HG03521 (cell line): Measurements from ENCODE around the gene MORN2.
A peak's percentile ranks its signal among the peaks of the same experiment; 100 is the strongest.

Experiments
- ATAC-seq: cut with Tn5 transposase; IDR thresholded peaks from one replicate; pipeline ENCODE4 v1.9.1; 2021; ENCODE audit warnings: mild to moderate bottlenecking, moderate library complexity; ENCODE audit not compliant: unreplicated experiment

The MORN2 gene

DNA sequence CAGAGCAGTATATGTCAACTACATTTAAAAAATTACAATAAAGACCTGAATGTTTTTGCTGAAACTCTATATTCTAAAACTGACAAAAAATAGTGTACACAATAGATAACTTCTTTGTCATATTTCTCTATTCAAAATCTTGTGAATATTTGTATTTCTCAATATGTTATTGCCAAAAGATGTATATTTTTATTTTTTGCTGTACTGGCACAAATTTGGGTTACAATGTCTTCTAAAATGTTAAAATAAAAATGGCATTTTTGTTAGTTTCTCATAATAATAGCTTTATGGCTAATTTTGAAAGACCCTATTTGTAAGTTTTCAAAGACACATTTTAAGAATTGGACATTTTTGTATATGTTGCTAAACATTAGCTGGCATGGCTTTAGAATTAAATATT is 13.3 kb downstream of the MORN2 start:
- no peak for ATAC-seq

DNA sequence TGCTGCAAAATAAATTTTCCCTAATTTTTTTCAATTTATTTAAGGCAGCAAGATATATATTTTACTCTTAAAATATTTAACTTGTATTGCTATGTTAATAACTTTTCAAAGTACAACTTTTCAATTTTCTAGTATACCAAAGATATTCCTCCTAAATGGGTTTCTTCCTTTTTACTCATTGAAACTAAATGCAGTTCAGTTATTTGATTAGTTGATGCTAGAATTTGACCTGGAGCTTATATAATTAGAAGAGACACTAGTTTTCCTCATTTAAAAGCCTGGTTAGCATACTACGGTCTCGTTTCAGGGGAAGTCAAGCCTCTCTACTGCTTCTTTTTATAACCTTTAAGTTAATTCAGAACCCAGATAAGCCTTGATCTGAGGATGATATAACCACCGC is 13.8 kb downstream of the MORN2 start, which contains the start of gene ARHGEF33:
ARHGEF33 (plus strand) TSS at position 301 of the 400 bp plus-strand sequence. CDS start 29,573 bp downstream, outside the sequence.
- no peak for ATAC-seq

DNA sequence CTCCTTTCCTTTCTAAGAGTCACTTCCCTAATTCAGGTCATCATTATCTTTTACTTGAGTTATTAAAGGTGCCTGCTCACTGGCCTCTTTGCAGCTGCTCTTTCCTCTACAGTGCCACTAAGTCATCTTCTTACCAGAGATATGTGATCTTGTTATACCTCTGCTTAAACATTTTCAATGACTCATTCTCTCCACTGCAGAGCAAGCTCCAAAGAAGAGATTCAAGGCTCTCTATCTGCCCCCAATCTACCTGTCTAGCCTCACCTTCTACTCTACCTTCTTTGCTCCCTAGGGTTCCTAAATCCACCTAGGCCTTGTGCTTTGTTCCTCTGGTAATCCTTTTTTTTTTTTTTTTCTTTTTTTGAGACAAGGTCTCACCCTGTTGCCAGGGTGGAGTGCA is 17.0 kb downstream of the MORN2 start:
- ATAC-seq, result no peak

DNA sequence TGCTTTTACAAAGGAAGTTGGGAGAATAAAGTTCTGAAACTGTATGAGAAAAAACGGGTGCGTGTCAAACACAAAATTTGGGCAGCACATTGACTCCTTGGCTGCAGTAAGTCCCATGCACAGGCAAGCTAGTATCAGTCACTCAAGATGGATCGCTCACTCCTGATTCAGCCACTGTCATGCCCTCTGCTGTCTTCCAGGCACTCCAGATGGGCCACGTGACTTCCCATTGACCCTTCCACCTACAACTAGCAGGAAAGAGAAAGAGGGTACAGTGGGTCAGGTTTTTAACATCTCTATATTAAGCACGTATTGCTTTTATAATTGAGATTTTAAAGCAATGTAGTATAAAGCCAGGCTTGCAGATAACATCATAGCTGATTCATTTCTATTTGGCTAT is 22.5 kb downstream of the MORN2 start:
- ATAC-seq, result no peak

DNA sequence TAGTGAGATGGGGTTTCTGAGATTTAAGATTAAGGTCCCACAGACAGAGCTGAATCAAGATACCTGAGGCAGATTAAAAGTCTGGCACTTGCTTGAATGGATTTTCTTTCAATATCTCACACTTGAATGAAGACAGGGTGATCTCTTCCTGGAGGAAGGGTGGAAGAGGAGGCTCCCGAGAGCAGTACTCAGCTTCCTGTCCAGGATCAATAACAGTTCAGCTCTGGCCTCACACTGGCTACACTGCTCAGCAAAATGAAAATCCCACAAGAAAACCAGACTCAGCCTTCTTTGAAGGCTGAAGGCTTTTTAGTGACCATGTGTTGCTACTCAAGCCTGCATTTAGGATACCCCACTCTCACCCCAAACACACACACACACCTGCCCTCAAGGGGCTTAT is 24.9 kb downstream of the MORN2 start:
- ATAC-seq, result no peak

DNA sequence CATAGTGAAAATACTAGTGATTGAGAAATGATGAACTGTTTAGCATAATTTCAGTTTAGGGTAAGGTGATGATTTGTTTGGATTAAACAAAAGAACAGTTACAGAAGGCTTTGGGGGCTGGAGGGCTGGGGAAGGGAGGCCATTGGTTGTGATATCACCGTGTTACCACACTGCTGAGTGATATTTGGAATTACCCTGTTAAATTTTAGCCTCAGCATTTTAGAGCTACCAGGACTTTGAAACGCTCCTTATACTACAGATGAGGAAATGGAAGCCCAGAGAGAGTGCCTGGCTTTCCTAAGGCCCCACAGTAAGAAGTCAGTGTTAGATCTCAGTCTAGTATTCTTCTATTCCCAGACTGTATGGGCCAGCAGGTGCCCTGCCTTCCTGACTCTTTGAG is 29.5 kb downstream of the MORN2 start:
- ATAC-seq, result no peak

DNA sequence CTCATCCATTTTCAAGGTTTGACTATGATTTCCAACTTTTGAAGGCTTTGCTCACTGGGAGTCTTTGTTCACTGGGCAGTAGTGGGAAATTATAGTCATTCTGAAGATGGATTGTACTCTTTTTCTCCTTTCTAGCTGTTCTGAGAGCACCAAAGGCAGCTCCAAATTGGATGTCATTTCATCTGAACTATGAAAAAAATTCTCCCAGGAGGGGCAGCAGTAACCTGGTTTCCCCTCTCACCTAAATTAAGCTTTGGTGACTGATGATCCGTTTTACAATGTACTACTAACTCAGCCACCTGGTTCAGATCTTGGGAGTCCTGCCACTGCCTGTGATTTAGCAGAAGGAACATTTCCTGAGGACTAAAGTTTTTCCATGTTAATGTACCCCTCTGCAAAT is 31.5 kb downstream of the MORN2 start:
- ATAC-seq, result no peak

DNA sequence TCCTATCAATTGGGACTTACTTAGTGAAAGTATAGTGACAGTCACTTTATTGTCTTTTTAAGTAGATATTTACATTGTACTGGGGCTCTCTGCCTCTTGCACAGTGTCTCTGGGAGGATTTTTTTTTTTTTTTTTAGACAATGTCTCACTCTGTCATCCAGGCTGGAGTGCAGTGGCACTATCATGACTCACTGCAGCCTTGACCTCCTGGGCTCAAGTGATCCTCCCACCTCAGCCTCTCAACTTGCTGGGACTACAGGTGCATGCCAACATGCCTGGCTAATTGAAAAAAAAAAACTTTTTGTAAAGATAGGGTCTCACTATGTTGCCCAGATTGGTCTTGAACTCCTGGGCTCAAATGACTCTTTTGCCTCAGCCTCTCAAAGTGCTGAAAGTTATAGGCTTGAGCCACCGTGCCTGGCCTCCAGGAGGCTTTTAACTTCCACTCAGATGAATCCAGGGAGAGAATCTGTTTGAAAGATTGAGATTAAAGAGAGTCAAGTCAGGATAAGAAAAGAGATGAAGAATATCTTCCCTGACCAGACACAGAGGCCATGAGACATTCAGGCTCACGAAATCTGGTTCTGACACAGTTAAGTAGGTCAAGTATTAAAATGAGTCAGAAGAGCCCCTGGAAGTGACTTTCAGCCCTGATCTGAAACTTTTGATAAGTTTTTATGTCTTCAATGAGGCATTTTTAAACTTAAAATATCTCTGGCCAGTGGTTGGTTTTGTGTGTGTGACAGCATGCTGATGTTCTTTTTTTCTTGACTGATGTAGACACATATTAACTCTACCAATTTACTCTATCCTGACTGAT is 32.2 kb downstream of the MORN2 start:
- peak; percentile 87 for ATAC-seq

DNA sequence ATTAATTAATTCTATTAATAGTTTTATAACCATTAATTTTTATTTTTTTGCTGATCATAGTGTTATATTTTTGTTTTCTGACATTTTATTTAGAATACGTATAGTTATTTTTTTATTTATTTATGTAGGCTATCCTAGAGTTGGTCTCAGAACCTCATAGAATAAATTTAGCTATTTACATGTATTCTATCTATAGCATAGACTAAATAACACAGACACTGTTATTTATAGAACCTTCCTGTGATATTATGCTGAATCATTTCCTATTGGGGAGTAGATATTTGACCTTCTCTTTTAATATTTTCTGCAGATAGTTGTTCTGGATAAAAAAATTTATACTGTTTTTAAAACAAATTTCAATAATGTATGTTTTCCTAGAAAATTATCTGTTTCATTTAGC is 34.1 kb downstream of the MORN2 start:
- no peak for ATAC-seq

DNA sequence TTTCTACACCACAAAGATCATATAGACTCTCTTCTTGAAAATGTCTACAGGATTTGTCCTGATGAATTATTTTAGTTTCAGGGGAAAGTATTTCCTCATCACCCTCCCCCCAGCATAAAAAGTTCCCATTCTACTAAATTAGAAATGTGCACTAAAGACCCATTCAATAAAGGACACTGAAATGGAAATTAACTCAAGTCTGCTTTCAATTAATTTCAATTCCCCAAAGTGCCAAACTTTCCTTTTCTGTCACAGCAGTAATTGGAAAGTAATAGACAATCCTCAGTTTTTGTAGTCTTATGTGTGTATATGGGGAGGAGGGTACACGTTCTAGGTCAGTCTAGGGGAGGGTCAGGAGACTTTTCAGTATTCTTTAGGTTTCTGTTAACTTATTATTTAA is 35.4 kb downstream of the MORN2 start:
- ATAC-seq, result no peak

DNA sequence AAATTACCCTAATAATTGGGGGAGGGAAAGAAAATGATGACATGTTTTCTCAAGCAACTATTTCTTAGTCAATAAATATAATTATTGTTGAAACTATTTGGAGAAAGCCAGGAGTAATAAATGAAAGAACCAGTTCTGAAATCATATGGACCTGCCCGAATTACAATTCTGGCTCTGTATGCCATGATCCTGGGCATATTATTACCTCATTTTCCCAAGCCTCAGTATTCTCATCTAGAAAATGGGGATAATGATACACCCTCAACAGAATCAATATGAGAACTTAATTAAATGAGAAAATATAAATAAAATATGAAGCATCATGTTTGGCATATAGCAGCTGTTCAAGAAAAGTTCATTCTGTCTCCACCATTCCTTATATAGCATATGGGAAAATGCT is 36.8 kb downstream of the MORN2 start:
- no peak for ATAC-seq

DNA sequence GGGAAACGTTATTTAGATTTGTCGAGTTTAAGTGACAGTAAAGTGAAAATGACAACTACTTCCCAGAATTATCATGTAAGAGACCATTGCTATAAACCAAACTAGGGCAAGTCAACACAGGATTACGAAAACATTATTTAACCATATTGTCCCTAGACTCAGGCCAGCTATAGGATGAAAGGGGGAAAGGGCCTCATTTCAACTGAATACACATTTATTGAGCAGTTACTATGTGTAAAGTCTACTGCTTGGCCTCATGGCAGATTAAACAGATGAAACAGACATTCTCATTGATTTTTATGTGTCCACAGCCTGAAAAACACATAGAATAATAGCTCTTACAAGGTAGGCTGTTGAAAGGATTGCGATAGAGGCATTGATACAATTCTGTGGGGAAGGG is 46.6 kb downstream of the MORN2 start:
- no peak for ATAC-seq

DNA sequence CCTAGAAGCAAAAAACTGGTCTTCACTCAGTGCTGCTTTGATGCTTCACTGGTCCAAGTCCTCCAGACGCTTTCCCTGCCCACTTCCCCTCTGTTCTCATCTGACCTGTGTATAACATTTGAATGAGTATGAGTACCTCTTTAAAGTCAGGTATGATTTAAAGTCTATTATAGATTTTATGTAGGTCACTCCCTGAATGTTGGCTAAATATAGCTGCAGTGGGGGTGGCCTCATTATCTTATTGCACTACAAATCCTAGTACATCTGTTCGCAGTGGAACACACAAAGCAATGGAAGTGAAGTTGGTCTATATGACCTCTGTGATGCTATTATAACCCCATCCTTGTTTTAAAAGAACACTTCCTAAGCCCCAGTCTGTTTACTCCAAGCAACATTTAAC is 47.1 kb downstream of the MORN2 start:
- no peak for ATAC-seq

DNA sequence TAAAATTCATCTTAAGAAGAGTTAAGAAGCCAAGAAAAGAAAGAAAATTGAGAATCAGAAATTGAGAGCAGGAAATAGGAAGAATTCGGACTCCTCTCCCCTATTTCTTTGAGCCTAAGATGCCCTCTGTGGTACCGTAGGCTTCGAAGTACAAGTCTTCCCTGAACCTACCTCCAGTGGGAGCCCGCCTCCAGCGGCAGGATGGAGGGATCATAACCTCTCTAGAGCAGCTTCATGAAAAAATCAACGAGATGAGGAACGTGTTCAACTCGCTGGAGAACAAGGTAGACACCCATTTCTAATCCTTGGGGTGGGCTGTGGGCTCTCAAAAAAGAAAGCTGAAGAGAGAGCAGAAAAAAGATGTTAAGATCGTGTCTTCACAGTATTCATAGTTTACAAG is 50.2 kb downstream of the MORN2 start:
- ATAC-seq, result no peak

DNA sequence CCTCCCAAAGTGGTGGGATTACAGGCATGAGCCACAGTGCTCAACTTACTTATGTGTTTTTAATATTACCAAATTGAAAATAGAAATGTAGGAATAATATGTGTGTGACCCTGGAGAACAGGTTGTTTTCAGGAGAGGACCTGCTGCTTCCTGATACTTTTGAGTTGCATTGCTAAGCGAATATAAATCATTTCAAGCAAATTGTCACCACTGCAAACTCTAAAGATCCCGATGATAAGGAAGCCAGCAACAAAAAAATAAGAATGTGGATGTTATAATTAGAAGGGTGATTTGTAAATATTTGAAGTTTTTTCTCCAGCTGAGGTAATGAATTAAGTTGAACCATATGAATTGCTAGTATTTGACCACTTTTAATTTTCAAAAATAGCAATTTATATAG is 54.8 kb downstream of the MORN2 start:
- ATAC-seq, result no peak
